ENCODE measurements around the gene ZNF580. TPM values are rescaled to one million over a fixed set of nuclear protein-coding genes. Genes with fewer than 3 reads are reported as not detected.

ZNF580 gene
- total RNA-seq, 2 experiments from 2014 or later: 56.6 to 59.8 TPM

DNA sequence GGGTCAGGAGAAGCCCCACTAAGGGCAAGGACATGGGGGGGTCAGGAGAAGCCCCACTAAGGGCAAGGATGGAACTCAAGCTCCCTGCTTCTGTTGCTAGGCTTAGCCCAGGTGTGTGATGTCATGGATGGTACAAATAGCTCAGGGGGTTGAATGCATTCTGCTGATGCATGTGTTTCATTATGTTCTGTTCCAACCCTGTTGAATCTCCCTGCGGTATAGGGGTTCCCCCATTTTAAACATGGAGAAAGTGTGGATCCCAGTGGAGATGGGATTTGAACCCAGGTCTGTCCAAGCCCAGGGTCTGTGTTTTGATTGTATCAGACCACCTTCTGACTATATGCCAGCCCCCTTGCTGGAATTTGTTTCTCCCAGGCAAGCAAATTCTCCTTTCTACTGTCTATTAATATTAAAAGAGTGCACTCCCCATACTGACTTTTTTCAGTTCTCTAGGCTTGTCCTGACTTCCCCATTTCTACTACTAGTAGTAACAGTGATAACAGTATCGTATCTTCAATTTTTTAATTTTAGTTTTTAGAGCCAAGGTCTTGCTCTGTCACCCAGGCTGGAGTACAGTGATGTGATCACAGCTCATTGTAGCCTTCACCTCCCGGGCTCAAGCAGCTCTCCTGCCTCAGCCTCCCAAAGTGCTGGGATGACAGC, 28.7 kb upstream of the ZNF580 start:
- no peaks in the 10 kb centered on the region for H3K9me3 Mint-ChIP-seq
- ATAC-seq (ENCODE audit: low read depth) (no peak), DNase-seq (no peak)
- peaks cover 29% of the 10 kb centered on the region for H3K36me3 Mint-ChIP-seq
- H3K27ac Mint-ChIP-seq: no peak overlapping the region
- H3K27me3 Mint-ChIP-seq: no peaks in the 10 kb centered on the region
- no peak overlapping the region for H3K4me3 Mint-ChIP-seq
- peaks cover 16% of the 10 kb centered on the region for H3K4me1 Mint-ChIP-seq
- POLR2A ChIA-PET: interaction anchor here (1.4 kb wide), 1 partner anchor 13 kb away, joined by 5 read pairs; the partner anchor contains the start of gene ZNF784

DNA sequence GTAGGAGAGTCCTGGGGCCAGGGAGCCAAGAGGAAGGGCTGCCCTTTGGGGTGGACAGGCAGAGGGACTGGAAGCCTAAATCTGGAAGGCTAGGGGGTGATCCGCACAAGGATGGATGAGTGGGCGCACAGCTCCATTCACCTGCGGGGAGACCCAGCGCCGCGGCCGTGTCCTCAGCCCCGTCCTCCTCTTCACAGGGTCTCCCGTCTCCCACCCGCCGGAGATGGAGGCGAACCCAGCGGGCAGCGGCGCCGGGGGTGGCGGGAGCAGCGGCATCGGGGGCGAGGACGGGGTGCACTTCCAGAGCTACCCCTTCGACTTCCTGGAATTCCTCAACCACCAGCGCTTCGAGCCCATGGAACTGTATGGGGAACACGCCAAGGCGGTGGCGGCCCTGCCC, 27.4 kb upstream of the ZNF580 start:
- ATAC-seq (ENCODE audit: low read depth) (no peak), DNase-seq (no peak)
- POLR2A ChIA-PET: interaction anchor here (1.1 kb wide), 1 partner anchor 15 kb away, joined by 3 read pairs; no protein-coding TSS in a partner anchor
- no peak overlapping the region for H3K27ac Mint-ChIP-seq
- H3K4me3 Mint-ChIP-seq: no peak overlapping the region
- H3K36me3 Mint-ChIP-seq: peaks cover 32% of the 10 kb centered on the region
- H3K27me3 Mint-ChIP-seq: no peaks in the 10 kb centered on the region
- no peaks in the 10 kb centered on the region for H3K9me3 Mint-ChIP-seq
- peaks cover 7% of the 10 kb centered on the region for H3K4me1 Mint-ChIP-seq

DNA sequence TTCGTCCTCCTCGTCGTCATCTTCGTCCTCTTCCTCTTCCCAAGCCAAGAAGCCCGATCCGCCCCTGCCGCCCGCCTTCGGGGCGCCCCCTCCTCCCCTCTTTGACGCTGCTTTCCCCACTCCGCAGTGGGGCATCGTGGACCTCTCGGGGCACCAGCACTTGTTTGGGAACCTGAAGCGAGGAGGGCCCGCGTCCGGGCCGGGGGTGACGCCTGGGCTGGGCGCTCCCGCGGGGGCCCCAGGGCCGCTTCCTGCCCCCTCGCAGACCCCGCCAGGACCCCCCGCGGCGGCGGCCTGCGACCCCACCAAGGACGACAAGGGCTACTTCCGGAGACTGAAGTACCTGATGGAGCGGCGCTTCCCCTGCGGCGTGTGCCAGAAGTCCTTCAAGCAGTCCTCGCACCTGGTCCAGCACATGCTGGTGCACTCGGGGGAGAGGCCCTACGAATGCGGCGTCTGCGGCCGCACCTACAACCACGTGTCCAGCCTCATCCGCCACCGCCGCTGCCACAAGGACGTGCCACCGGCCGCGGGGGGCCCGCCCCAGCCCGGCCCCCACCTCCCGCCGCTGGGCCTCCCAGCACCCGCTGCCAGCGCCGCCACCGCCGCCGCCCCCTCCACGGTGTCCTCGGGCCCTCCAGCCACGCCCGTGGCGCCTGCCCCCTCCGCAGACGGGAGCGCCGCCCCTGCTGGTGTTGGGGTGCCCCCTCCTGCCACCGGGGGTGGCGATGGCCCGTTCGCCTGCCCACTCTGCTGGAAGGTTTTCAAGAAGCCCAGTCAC, 26.7 kb upstream of the ZNF580 start:
- POLR2A ChIA-PET: interaction anchor here (1.1 kb wide), 1 partner anchor 15 kb away, joined by 3 read pairs; no protein-coding TSS in a partner anchor
- H3K4me1 Mint-ChIP-seq: peaks cover 7% of the 10 kb centered on the region
- no peak for DNase-seq
- H3K36me3 Mint-ChIP-seq: peaks cover 29% of the 10 kb centered on the region
- no peak overlapping the region for H3K4me3 Mint-ChIP-seq
- ATAC-seq (ENCODE audit: low read depth): no peak
- no peak overlapping the region for H3K27ac Mint-ChIP-seq
- H3K27me3 Mint-ChIP-seq: no peaks in the 10 kb centered on the region
- no peaks in the 10 kb centered on the region for H3K9me3 Mint-ChIP-seq

DNA sequence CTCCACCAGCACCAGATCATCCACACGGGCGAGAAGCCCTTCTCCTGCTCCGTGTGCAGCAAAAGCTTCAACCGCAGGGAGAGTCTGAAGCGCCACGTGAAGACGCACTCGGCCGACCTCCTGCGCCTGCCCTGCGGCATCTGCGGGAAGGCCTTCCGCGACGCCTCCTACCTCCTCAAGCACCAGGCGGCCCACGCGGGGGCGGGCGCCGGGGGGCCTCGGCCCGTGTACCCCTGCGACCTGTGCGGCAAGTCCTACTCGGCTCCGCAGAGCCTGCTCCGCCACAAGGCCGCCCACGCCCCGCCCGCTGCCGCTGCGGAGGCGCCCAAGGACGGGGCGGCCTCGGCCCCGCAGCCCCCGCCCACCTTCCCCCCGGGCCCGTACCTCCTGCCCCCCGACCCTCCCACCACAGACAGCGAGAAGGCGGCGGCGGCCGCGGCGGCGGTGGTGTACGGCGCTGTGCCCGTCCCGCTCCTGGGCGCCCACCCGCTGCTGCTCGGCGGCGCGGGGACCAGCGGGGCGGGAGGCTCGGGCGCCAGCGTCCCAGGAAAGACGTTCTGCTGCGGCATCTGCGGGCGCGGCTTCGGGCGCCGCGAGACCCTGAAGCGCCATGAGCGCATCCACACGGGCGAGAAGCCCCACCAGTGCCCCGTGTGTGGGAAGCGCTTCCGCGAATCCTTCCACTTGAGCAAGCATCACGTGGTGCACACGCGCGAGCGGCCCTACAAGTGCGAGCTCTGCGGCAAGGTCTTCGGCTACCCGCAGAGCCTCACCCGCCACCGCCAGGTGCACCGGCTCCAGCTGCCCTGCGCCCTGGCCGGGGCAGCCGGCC, 25.9 kb upstream of the ZNF580 start:
- Mint-ChIP-seq H3K9me3 (no peaks in the 10 kb centered on the region), H3K4me1 (peaks cover 7% of the 10 kb centered on the region), H3K36me3 (peaks cover 26% of the 10 kb centered on the region), H3K4me3 (no peak overlapping the region), H3K27me3 (no peaks in the 10 kb centered on the region), H3K27ac (no peak overlapping the region)
- DNase-seq (no peak), ATAC-seq (ENCODE audit: low read depth) (no peak)
- POLR2A ChIA-PET: no interaction called here

DNA sequence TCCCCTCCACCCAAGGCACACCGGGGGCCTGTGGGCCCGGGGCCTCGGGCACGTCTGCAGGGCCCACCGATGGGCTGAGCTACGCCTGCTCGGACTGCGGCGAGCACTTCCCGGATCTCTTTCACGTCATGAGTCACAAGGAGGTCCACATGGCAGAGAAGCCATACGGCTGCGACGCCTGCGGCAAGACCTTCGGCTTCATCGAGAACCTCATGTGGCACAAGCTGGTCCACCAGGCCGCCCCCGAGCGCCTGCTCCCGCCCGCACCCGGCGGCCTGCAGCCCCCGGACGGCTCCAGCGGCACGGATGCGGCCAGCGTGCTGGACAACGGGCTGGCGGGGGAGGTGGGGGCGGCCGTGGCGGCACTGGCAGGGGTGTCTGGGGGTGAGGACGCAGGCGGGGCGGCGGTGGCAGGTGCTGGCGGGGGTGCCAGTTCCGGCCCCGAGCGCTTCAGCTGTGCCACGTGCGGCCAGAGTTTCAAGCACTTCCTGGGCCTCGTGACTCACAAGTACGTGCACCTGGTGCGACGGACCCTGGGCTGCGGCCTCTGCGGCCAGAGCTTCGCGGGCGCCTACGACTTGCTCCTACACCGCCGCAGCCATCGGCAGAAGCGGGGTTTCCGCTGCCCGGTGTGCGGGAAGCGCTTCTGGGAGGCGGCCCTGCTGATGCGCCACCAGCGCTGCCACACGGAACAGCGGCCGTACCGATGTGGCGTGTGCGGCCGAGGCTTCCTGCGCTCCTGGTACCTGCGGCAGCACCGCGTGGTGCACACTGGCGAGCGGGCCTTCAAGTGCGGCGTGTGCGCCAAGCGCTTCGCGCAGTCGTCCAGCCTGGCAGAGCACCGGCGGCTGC, 25.0 kb upstream of the ZNF580 start:
- peaks cover 15% of the 10 kb centered on the region for H3K4me1 Mint-ChIP-seq
- no peak overlapping the region for H3K27ac Mint-ChIP-seq
- no peaks in the 10 kb centered on the region for H3K9me3 Mint-ChIP-seq
- H3K36me3 Mint-ChIP-seq: peaks cover 22% of the 10 kb centered on the region
- H3K4me3 Mint-ChIP-seq: no peak overlapping the region
- POLR2A ChIA-PET: no interaction called here
- DNase-seq (no peak), ATAC-seq (ENCODE audit: low read depth) (no peak)
- no peaks in the 10 kb centered on the region for H3K27me3 Mint-ChIP-seq

DNA sequence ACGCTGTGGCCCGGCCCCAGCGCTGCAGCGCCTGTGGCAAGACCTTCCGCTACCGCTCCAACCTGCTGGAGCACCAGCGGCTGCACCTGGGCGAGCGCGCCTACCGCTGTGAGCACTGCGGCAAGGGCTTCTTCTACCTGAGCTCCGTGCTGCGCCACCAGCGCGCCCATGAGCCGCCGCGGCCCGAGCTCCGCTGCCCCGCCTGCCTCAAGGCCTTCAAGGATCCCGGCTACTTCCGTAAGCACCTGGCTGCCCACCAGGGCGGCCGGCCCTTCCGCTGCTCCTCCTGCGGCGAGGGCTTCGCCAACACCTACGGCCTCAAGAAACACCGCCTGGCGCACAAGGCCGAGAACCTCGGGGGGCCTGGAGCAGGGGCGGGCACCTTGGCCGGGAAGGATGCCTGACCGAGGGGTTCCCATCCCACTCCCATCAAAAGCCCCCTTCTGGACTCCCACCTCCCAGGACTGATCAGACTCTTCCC, 24.4 kb upstream of the ZNF580 start:
- Mint-ChIP-seq H3K9me3 (no peaks in the 10 kb centered on the region), H3K36me3 (peaks cover 22% of the 10 kb centered on the region), H3K27me3 (no peaks in the 10 kb centered on the region), H3K27ac (no peak overlapping the region), H3K4me1 (peaks cover 19% of the 10 kb centered on the region), H3K4me3 (no peak overlapping the region)
- DNase-seq (no peak), ATAC-seq (ENCODE audit: low read depth) (no peak)
- POLR2A ChIA-PET: no interaction called here

DNA sequence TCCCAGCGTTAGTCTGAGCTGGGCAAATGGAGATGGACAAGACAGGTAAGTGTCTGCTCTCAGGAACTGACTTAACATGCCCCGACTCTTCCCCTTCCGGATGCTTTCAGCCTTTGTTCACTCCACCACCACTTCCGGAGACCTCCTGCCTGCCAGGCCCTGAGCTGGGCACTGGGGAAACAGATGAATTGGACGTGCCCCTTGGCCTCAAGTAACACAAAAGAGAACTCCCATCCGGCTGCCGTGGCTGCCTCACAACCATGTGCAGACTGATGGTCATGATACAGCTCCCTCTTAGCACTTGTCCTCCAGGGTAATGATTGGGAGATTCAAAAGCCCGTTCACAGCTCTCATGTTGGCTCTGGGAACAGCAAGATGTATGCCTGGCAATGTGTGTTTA, 23.4 kb upstream of the ZNF580 start:
- H3K4me3 Mint-ChIP-seq: no peak overlapping the region
- no peaks in the 10 kb centered on the region for H3K9me3 Mint-ChIP-seq
- peaks cover 22% of the 10 kb centered on the region for H3K36me3 Mint-ChIP-seq
- ATAC-seq (ENCODE audit: low read depth) (no peak), DNase-seq (no peak)
- no peaks in the 10 kb centered on the region for H3K27me3 Mint-ChIP-seq
- H3K27ac Mint-ChIP-seq: no peak overlapping the region
- H3K4me1 Mint-ChIP-seq: peaks cover 19% of the 10 kb centered on the region
- POLR2A ChIA-PET: interaction anchor here (1.0 kb wide), 1 partner anchor 12 kb away, joined by 4 read pairs; the partner anchor contains the start of gene ZNF865

DNA sequence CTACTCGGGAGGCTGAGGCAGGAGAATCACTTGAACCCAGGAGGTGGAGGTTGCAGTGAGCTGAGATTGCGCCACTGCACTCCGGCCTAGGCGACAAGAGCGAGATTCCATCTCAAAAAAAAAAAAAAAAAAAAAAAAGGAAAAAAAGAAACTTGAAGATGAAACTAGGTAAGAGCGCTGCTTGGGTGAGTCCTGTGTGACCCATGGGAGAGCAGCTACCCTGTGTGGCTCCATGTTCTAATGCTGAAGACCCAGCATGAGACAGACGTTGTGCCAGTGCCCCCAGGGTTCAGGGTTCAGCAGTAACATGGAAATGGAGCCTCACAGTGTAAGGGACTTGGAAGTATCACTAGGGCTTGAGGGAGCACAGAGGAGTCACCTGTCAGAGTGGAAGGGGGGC, 22.4 kb upstream of the ZNF580 start:
- DNase-seq (no peak), ATAC-seq (ENCODE audit: low read depth) (no peak)
- H3K27ac Mint-ChIP-seq: no peak overlapping the region
- H3K36me3 Mint-ChIP-seq: peaks cover 18% of the 10 kb centered on the region
- no peak overlapping the region for H3K4me3 Mint-ChIP-seq
- H3K4me1 Mint-ChIP-seq: peaks cover 22% of the 10 kb centered on the region
- POLR2A ChIA-PET: interaction anchor here (0.7 to 1.0 kb wide), 3 partner anchors 13 to 357 kb away, joined by 3 to 4 read pairs (median 3); partner anchors contain the start of gene ZNF865
- no peaks in the 10 kb centered on the region for H3K9me3 Mint-ChIP-seq
- H3K27me3 Mint-ChIP-seq: no peaks in the 10 kb centered on the region

DNA sequence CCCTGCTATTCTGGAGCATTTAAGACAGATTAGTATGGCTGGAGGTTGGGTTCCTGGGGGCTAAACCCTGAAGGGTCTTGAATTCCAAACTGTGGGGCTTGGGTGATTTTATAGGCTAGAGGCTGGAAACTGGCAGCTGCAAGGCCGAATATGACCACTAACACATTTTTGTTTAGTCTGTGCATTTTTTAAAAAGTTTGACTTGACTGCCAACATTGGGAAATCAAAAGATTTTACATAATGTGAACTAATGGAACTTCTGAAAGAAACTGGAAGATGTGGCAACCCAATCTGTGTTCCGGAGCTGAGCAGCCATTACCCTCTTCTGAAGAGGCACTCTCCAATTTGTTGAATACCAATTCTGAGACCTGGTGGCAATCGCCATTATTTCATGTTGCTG, 21.5 kb upstream of the ZNF580 start:
- Mint-ChIP-seq H3K36me3 (peaks cover 18% of the 10 kb centered on the region), H3K27ac (no peak overlapping the region), H3K4me3 (no peak overlapping the region), H3K4me1 (peaks cover 29% of the 10 kb centered on the region), H3K9me3 (peaks cover 1% of the 10 kb centered on the region), H3K27me3 (no peaks in the 10 kb centered on the region)
- no peak for ATAC-seq (ENCODE audit: low read depth)
- no peak for DNase-seq
- POLR2A ChIA-PET: interaction anchor here (0.7 to 1.3 kb wide), 2 partner anchors 82 to 118 kb away, joined by 3 read pairs; no protein-coding TSS in a partner anchor

DNA sequence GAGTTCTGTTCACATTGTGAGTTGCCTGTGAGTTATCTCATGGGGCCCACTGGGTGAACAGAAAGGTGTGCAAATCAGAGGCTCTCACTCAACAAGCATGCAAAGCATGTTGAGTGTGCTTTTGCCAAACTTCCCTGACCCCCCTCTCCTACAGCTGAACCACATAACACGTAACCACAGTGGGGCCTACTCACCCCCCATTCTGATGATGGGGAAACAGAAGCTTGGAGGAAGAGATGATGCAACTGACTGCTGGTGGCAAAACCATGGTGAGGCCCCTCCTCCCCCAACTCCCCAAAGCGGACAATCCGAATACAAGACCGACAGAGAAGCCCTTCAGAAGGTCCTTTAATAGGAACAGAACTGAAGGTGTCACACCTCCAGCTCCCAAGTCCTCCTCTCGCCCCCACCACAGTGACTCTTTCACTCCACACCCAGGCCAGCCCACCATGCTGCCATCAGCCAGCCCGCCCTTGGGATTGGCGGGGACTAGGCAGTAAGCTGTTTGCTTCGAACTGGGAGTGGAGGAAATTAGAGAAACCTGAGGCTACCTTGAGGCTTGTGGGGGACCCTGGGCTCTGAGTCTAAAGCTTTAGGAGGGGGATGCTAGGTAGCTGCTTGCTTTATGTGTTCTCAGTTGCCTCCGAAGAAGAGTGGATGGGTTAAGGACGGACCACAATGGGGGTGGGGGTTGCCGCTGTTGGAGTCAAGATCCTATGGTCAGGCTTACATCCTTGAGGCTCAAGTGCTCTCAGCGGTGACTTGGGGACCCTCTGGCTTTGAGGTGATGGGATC, 20.2 kb upstream of the ZNF580 start:
- ATAC-seq (ENCODE audit: low read depth) (peak; percentile 10), DNase-seq (no peak)

DNA sequence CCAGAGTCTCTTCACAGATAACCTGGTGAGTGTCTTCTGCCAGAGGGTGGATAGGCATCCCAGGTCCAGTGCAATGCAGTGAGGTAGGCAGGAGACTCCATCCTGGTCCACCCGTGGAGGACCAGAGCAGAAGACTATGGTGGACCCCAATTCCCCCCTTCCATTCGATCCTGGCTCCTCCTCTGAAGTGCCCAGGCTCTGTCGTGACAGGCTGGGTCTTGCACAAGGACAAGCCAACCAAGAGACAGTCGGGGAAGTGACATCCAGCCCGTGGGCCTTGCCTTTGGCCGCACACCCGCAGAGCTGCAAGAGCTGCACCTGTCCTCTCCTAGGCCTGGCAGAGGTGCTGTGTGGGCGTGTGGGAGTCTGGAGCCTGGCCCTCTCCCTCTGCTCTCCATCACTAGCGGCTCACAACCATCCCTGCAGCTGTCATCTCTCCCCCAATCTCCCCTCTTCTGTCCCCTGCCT, 19.6 kb upstream of the ZNF580 start:
- H3K4me3 Mint-ChIP-seq: no peak overlapping the region
- peaks cover 39% of the 10 kb centered on the region for H3K4me1 Mint-ChIP-seq
- POLR2A ChIA-PET: interaction anchor here (1.0 to 1.8 kb wide), 2 partner anchors 12 to 15 kb away, joined by 5 to 12 read pairs; partner anchors contain the start of gene ZNF865
- peak overlapping the region; percentile 70 for H3K27ac Mint-ChIP-seq
- ATAC-seq (ENCODE audit: low read depth) (no peak), DNase-seq (no peak)
- H3K9me3 Mint-ChIP-seq: peaks cover 1% of the 10 kb centered on the region
- no peaks in the 10 kb centered on the region for H3K27me3 Mint-ChIP-seq
- peaks cover 17% of the 10 kb centered on the region for H3K36me3 Mint-ChIP-seq

More for the DNA sequence above, 20.2 kb upstream of the ZNF580 start:
- peaks cover 17% of the 10 kb centered on the region for H3K36me3 Mint-ChIP-seq
- peak overlapping the region; percentile 12 for H3K4me3 Mint-ChIP-seq
- POLR2A ChIA-PET: interaction anchor here (0.6 to 1.8 kb wide), 6 partner anchors 11 to 364 kb away, joined by 3 to 12 read pairs (median 4); partner anchors contain the start of gene ZNF865
- no peaks in the 10 kb centered on the region for H3K27me3 Mint-ChIP-seq
- H3K4me1 Mint-ChIP-seq: peaks cover 34% of the 10 kb centered on the region
- peak overlapping the region; percentile 70 for H3K27ac Mint-ChIP-seq
- peaks cover 1% of the 10 kb centered on the region for H3K9me3 Mint-ChIP-seq

Measured in activated naive CD8-positive, alpha-beta T cell treated with anti-CD3 and anti-CD28 coated beads, Interleukin-2, amount 10 ng/mL, durations not matched to agents 7 days and 5 days (primary cell).